ENCODE data around the gene PHC3.
"Not testable (repeated sequence)": the region's sequence is repeated elsewhere in the genome, so short reads cannot be mapped to it uniquely, and the experiment has no call there.

GRCh38 chr3:170114165-170114564 lies 67.4 kb downstream of the PHC3 start:
- TF ChIP-seq, protein P1, sequence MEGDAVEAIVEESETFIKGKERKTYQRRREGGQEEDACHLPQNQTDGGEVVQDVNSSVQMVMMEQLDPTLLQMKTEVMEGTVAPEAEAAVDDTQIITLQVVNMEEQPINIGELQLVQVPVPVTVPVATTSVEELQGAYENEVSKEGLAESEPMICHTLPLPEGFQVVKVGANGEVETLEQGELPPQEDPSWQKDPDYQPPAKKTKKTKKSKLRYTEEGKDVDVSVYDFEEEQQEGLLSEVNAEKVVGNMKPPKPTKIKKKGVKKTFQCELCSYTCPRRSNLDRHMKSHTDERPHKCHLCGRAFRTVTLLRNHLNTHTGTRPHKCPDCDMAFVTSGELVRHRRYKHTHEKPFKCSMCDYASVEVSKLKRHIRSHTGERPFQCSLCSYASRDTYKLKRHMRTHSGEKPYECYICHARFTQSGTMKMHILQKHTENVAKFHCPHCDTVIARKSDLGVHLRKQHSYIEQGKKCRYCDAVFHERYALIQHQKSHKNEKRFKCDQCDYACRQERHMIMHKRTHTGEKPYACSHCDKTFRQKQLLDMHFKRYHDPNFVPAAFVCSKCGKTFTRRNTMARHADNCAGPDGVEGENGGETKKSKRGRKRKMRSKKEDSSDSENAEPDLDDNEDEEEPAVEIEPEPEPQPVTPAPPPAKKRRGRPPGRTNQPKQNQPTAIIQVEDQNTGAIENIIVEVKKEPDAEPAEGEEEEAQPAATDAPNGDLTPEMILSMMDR (IDR thresholded peaks at IDR 0.05; ENCODE audit: poor library complexity), result not testable (repeated sequence)
- not testable (repeated sequence) for TF ChIP-seq EZH2 (IDR thresholded peaks at IDR 0.05; ENCODE audit: borderline replicate concordance)

Data from hepatocyte (in vitro differentiated cells).